Stomach (tissue), 9 donors: ENCODE results near the gene GALK1. TPM values are rescaled to one million over a fixed set of nuclear protein-coding genes. Genes with fewer than 3 reads are reported as not detected.
A peak's percentile ranks its signal among the peaks of the same experiment; 100 is the strongest.

Experiments
- DNase-seq, 2 donors: peaks; one replicate each; pipeline versions ENCODE4 v3.0.0 to v3.0.0-alpha.2; 2013 to 2019
- H3K27ac ChIP-seq, 5 donors: fragments of 200-600 bp in 4 of 5; sonication (generic) in 4 of 5; one replicate each; pipeline ENCODE4 v1.5.1; 2013 to 2019; ENCODE audit warnings: mild to moderate bottlenecking in 1 of 5, moderate library complexity in 1 of 5
- H3K27me3 ChIP-seq, 3 donors: fragments of 200-600 bp; sonication (generic); one replicate each; pipeline ENCODE4 v1.5.1; 2017 to 2019; ENCODE audit warnings: mixed run types in 1 of 3
- H3K36me3 ChIP-seq, 4 donors: fragments of 200-600 bp; sonication (generic); 1 replicate in 3 of 4; 2 replicates in 1 of 4; pipeline ENCODE4 v1.5.1; 2016 to 2019
- H3K4me1 ChIP-seq, 4 donors: fragments of 200-600 bp; sonication (generic); one replicate each; pipeline ENCODE4 v1.5.1; 2016 to 2019
- H3K4me3 ChIP-seq, 4 donors: fragments of 200-600 bp; sonication (generic) in 3 of 4; one replicate each; pipeline ENCODE4 v1.5.1; 2016 to 2019; ENCODE audit warnings: mild to moderate bottlenecking in 1 of 4
- H3K9me3 ChIP-seq, 4 donors: fragments of 200-600 bp; sonication (generic); one replicate each; pipeline ENCODE4 v1.5.1; 2016 to 2019
- EP300 ChIP-seq: sonication (generic); formaldehyde crosslinking; IDR thresholded peaks from one replicate; pipeline ENCODE4 v1.6.1; 2017; ENCODE audit warnings: antibody characterized with exemption
- POLR2A ChIP-seq, 4 donors: fragments of 450-650 bp; IDR thresholded peaks; one replicate each; pipeline ENCODE4 v1.6.1; 2016; ENCODE audit warnings: antibody characterized with exemption in 4 of 4, control low read depth in 2 of 4, mild to moderate bottlenecking in 1 of 4, moderate library complexity in 1 of 4
- POLR2AphosphoS5 ChIP-seq, 3 donors: sonication (generic); formaldehyde crosslinking; IDR thresholded peaks; one replicate each; pipeline ENCODE4 v1.6.1; 2016; ENCODE audit warnings: antibody characterized with exemption in 3 of 3
- WGBS, 5 donors: extraction: QIAGEN DNeasy Blood & Tissue Kit in 3 of 5; methylation state at CpG; one replicate each; pipeline versions ENCODE4 v1.1.5 to v1.1.7; 2013 to 2018; 5-methylcytosine and 5-hydroxymethylcytosine counted together
- intact Hi-C: fragments of 100-400 bp; cut with DNase I; formaldehyde crosslinking; loops from one replicate; pipeline ENCODE4 v1.15.1; 2023; ENCODE audit warnings: low total_unique reads
- polyA plus RNA-seq, 3 donors: library from polyadenylated mRNA; stranded (reverse); fragments of 200-250 nt; gene quantifications; one replicate each; pipeline ENCODE4 v1.2.3, GENCODE V29; 2013
- total RNA-seq, 5 donors: library from RNA; depleted of rRNA; stranded (reverse); fragments of >200 nt; gene quantifications; one replicate each; pipeline versions ENCODE4 v1.1.0 to v1.2.3, GENCODE V29; 2014 to 2016
- TF ChIP-seq, protein P1 (sequence below), 7 experiments: fragments of 450-650 bp in 4 of 7; fragments of 200-600 bp in 3 of 7; sonication (generic) in 3 of 7; IDR thresholded peaks; one replicate each; pipeline ENCODE4 v1.5.1; 2016 to 2019; ENCODE audit warnings: antibody characterized with exemption in 7 of 7, control low read depth in 2 of 7, mild to moderate bottlenecking in 1 of 7
- donor health status: healthy with polysubstance abuse.
- donor health status: Bipolar disorder and iron deficiency.
- donor health status: healthy.

GALK1 gene
- total and polyA plus RNA-seq, 8 donors: 7.6 to 57.1 (median 34.5) TPM

DNA sequence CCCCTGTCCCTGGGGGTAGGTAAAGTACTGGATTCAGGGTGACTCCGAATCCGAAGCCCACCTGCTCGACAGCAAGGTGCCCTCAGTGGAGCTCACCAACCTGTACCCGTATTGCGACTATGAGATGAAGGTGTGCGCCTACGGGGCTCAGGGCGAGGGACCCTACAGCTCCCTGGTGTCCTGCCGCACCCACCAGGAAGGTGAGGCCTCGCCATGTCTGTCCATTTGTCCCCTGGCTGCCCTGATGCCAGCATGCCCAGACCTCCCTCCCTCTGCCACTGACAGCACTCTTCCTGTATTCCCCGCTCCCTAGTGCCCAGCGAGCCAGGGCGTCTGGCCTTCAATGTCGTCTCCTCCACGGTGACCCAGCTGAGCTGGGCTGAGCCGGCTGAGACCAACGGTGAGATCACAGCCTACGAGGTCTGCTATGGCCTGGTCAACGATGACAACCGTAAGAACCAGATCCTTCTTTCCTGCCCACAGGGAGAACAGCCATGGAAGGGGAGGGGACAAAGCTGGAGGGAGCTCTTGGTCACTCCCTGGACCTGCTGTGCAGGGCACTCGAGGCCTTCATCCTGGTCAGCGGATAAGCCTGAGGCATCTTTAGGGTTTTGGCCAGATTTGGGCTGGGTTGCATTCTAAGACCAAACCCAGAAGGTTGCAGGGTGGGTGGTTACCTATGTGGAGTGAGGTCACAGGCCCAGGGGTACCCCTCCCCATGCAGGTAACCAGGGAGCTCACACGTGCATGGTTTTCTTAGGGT, 14.2 kb downstream of the GALK1 start:
- peaks cover 13 to 89% (median 71%) of the 10 kb centered on the region in 4 donors for H3K36me3 ChIP-seq
- WGBS, 5 donors: 88 to 91% (median 90%) methylated on average over 23 of the region's 23 CpGs
- H3K4me3 ChIP-seq: no peak overlapping the region
- peaks cover 12 to 57% (median 32%) of the 10 kb centered on the region in 4 donors for H3K4me1 ChIP-seq
- H3K27ac ChIP-seq: no peak overlapping the region
- no peaks in the 10 kb centered on the region for H3K27me3 ChIP-seq
- TF ChIP-seq POLR2A (IDR thresholded peaks at IDR 0.05) (no peak), POLR2AphosphoS5 (IDR thresholded peaks at IDR 0.05) (no peak), EP300 (no peak)
- TF ChIP-seq, protein P1, sequence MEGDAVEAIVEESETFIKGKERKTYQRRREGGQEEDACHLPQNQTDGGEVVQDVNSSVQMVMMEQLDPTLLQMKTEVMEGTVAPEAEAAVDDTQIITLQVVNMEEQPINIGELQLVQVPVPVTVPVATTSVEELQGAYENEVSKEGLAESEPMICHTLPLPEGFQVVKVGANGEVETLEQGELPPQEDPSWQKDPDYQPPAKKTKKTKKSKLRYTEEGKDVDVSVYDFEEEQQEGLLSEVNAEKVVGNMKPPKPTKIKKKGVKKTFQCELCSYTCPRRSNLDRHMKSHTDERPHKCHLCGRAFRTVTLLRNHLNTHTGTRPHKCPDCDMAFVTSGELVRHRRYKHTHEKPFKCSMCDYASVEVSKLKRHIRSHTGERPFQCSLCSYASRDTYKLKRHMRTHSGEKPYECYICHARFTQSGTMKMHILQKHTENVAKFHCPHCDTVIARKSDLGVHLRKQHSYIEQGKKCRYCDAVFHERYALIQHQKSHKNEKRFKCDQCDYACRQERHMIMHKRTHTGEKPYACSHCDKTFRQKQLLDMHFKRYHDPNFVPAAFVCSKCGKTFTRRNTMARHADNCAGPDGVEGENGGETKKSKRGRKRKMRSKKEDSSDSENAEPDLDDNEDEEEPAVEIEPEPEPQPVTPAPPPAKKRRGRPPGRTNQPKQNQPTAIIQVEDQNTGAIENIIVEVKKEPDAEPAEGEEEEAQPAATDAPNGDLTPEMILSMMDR (IDR thresholded peaks at IDR 0.05): no peak
- H3K9me3 ChIP-seq: no peaks in the 10 kb centered on the region
- no peak for DNase-seq
- intact Hi-C loops: no loop called here

DNA sequence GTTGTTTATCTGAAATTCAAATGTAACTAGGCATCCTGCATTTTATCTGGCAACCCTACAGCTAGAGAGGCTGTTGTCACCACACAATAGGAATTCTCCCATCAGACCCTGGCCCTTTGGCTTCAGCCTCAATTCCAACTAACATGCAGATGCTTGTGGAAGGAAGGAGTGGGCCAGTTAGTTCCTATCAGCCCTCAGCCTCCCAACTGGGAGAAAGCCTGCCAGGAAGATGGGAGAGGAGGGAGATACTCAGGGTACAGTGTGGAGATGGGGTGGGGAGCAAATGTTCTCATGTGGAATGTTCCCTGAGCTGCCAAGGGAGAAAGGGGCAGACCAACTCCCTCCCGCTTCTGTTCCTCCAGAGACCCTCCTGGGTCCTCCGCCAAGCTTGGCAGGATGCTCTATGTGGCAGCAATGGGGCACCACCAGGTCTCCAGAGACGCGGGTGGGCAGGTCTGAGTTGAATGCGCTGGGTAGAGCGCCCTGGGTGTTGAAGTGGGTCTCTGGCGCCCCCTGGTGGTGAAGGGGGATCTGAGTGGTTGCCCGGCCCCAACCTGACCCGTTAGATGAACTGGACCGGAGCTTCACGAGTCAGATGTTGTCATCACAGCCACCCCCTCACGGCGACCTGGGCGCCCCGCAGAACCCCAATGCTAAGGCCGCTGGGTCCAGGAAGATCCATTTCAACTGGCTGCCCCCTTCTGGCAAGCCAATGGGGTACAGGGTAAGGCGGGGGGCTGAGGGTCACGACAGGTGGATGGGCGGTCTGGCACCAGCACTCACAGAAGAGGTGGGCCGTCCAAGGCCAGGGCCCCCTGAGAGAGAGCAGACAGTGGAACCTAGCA, 15.2 kb downstream of the GALK1 start:
- TF ChIP-seq POLR2AphosphoS5 (IDR thresholded peaks at IDR 0.05) (peak in 1 of 3 donors; percentile 32), EP300 (no peak), POLR2A (IDR thresholded peaks at IDR 0.05) (no peak)
- TF ChIP-seq, protein P1 (IDR thresholded peaks at IDR 0.05): peak in 5 of 7 experiments; percentile 70 to 96 (median 90)
- Histone ChIP-seq H3K27me3 (no peaks in the 10 kb centered on the region), H3K4me3 (no peak overlapping the region), H3K9me3 (no peaks in the 10 kb centered on the region), H3K4me1 (peaks cover 12 to 48% (median 27%) of the 10 kb centered on the region in 4 donors), H3K36me3 (peaks cover 8 to 89% (median 67%) of the 10 kb centered on the region in 4 donors), H3K27ac (no peak overlapping the region)
- 29 to 41% (median 31%) methylated on average over 16 to 20 of the region's 20 CpGs for WGBS, 5 donors
- DNase-seq: peak; percentile 89 to 91
- intact Hi-C loops: loop anchor here (5.0 kb wide), 1 partner anchor 117 kb away; the partner anchor contains the start of gene SMIM5

GRCh38 chr17:75748706-75749105, 16.3 kb downstream of the GALK1 start:
- 86 to 89% (median 87%) methylated on average over 9 of the region's 9 CpGs for WGBS, 5 donors
- peaks cover 3 to 38% (median 18%) of the 10 kb centered on the region in 4 donors for H3K4me1 ChIP-seq
- no peaks in the 10 kb centered on the region for H3K9me3 ChIP-seq
- H3K27me3 ChIP-seq: no peaks in the 10 kb centered on the region
- no peak overlapping the region for H3K4me3 ChIP-seq
- intact Hi-C loops: loop anchor here (5.0 kb wide), 1 partner anchor 116 kb away; the partner anchor contains the start of gene SMIM5
- TF ChIP-seq POLR2A (IDR thresholded peaks at IDR 0.05) (no peak), EP300 (no peak), POLR2AphosphoS5 (IDR thresholded peaks at IDR 0.05) (no peak)
- TF ChIP-seq, protein P1 (IDR thresholded peaks at IDR 0.05): no peak
- H3K27ac ChIP-seq: no peak overlapping the region
- H3K36me3 ChIP-seq: peaks cover 6 to 89% (median 68%) of the 10 kb centered on the region in 4 donors
- no peak for DNase-seq

DNA sequence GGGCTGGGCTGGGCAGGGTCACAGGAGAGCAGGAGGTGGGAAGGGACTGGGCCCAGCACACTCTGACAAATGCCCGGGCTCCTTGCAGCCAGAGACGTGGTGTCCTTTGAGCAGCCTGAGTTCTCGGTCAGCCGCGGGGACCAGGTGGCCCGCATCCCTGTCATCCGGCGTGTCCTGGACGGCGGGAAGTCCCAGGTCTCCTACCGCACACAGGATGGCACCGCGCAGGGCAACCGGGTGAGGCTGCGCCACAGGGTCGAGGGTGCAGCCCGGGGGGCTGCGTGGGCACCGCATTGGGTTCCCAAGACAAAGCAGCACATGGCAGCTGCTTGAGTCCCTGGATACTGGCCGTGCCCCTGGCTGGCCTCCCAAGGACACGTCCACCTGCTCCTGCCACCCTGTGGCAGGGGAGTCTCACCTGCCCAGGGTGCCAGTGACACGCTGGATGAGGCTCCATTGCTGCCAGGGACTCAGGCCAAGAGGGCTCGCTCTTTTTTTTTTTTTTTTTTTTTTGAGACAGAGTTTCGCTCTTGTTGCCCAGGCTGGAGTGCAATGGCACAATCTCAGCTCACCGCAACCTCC, 21.3 kb downstream of the GALK1 start:
- TF ChIP-seq EP300 (no peak), POLR2A (IDR thresholded peaks at IDR 0.05) (no peak), POLR2AphosphoS5 (IDR thresholded peaks at IDR 0.05) (no peak)
- TF ChIP-seq, protein P1 (IDR thresholded peaks at IDR 0.05): no peak
- H3K36me3 ChIP-seq: peaks cover 12 to 88% (median 73%) of the 10 kb centered on the region in 4 donors
- intact Hi-C loops: loop anchor here (5.0 kb wide), 1 partner anchor 71 kb away; no protein-coding TSS in a partner anchor

More for the DNA sequence above, 21.3 kb downstream of the GALK1 start:
- Histone ChIP-seq H3K9me3 (no peaks in the 10 kb centered on the region), H3K4me1 (peaks cover 0 to 17% (median 6%) of the 10 kb centered on the region in 4 donors), H3K27ac (no peak overlapping the region), H3K4me3 (no peak overlapping the region), H3K27me3 (no peaks in the 10 kb centered on the region)
- 92 to 97% (median 94%) methylated on average over 11 to 25 of the region's 25 CpGs for WGBS, 5 donors
- DNase-seq: no peak
